Activated T-cell treated with anti-CD3 and anti-CD28 coated beads, Interleukin-2, amount 50 U/mL, for 1 hour (primary cell): ENCODE data around the gene TINAGL1.
A peak's percentile ranks its signal among the peaks of the same experiment; 100 is the strongest.

ENCODE experiments used
- DNase-seq: peaks from one replicate; pipeline ENCODE4 v3.0.0-alpha.2; 2020

The TINAGL1 gene

DNA sequence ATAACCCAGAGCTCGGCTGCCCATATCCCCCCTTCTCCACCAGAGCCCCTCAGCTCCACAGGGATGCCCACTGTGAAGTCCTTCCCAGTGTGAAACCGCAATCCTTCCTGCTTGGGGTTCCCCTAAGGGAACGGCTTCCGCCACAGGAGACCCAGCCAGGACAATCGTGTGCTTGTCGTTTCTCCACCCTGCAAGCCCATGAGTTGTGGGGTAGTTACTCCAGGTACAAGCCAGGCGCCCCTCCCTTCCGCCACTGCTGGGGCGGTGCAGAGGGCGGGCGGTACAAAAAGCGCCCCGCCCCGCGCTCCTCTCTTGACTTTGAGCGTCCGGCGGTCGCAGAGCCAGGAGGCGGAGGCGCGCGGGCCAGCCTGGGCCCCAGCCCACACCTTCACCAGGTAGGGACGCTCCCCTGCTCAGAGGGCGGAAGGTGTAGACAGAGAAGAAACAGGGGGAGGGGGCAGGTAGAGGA lies at the start of gene TINAGL1:
TINAGL1 (plus strand) TSS at position 315 of the 469 bp plus-strand sequence. CDS start 634 bp downstream, outside the sequence.
- DNase-seq = no peak

DNA sequence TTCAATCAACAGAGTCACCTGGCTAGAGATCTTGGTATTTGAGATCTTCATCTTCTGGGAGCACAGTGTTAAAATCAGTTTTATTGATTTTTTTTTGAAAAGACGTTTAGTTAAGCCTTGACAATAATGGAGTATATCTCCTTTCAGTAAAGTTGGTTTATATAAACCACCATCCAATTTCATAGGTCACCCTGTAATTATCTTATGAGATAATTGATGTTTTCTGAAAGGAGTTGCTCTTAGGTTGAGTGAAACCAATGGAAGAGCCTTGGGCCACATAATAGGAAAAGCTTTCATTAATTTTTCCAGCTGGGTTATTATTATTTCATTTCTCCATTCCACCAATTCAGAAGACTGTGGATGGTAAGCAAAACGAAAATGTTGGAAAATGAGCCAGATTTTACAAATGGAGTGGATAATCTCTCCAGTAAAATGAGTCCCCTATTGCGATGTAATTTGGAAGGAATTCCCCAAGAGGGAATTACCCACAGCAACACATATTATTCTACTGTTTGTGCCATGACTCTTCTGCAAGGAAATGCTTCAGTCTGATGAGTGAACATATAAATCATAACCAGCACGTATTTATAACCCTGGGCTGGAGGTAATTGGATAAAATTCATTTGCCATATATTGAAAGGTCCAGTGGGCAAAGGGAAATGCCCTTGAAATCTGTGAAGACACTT lies 46.2 kb upstream of the TINAGL1 start:
- no peak for DNase-seq

GRCh38 chr1:31531177-31531999 lies 44.9 kb upstream of the TINAGL1 start:
- DNase-seq = no peak

DNA sequence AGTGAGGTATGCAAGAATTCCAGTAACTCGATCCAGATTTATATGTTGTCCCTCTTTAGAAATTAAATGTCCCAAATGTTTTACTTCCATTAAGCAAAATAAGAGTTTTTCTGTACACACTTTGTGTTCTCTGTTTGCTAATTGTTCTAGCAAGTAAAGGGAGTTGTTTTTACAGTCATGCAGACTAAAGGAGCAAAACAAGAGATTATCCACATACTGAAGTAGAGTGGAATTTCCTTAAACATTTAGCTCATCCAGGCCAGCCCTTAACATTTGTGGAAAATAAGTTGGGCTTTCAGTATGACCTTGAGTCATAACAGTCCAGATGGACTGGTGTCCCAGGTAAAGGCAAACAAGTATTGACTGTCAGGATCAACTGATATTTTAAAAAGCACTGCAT lies 44.1 kb upstream of the TINAGL1 start:
- DNase-seq = no peak

DNA sequence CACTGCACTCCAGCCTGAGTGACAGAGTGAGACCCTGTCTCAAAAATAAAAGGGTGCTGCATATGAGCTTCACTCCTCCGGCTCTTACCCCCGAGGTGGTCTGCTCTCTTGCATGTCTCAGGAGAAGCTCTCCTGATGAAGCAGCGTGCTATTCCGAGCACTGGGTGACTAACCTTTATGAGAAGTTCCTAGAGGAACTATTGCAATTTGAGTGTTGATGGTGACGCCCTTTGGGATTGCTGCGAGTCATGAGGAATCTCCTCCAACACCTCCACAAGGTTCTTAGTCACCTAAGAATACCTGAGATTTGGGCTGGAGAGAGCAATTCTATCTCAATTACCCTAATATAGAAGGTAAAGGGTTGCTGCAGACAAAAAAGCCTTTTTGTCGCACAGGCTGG lies 40.8 kb upstream of the TINAGL1 start:
- DNase-seq = no peak

DNA sequence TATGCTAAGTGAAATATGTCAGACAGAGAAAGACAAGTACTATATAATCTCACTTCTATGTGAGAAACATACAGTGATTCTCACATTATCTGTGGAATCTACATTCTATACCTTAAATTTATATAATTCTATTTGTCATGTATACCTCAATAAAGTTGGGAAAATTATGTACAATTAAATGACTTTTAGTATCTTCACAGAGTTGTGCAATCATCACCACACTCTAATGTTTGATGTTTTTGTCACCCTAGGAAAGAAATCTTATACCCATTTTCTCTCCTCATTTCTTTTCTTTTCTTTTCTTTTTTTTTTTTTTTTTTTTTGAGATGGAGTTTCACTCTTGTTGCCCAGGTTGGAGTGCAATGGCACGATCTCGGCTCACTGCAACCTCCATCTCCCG lies 37.0 kb upstream of the TINAGL1 start:
- DNase-seq = no peak

DNA sequence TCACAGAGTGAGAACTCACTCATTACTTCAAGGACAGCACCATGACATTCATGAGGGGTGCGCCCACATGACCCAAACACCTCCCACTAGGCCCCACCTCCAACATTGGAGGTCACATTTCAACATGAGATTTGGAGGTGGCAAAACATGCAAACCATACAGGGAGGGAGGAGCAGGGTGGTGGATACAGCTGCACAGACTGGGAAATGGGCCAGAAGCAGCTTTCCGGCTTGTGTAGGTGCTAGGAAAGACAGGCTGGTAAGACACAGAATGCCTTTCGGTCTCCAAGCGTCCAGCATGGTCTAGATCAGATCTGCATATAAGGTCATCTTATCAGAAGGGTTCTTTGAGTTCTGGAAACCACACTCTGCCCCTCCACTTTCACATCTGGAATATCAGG lies 35.1 kb upstream of the TINAGL1 start:
- DNase-seq = no peak

DNA sequence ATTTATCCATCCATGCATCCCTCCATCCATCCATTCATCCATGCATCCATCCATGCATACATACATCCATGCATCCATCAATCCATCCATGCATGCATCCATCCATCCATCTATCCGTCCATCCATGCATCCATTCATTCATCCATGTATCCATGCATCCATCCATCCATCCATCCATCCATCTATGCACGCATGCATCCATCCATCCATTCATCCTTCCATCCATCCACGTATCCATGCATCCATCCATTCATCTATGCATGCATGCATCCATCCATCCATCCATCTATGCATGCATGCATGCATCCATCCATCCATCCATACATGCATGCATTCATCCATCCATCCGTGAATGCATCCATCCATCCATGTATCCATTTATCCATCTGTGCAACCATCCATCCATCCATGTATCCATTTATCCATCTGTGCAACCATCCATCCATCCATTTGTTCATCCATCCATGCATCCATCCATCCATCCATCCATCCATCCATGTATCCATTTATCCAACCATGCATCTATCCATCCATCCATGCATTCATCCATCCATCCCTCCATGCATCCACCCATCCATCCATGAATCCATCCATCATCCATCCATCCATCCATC lies 30.3 kb upstream of the TINAGL1 start:
- DNase-seq = no peak

DNA sequence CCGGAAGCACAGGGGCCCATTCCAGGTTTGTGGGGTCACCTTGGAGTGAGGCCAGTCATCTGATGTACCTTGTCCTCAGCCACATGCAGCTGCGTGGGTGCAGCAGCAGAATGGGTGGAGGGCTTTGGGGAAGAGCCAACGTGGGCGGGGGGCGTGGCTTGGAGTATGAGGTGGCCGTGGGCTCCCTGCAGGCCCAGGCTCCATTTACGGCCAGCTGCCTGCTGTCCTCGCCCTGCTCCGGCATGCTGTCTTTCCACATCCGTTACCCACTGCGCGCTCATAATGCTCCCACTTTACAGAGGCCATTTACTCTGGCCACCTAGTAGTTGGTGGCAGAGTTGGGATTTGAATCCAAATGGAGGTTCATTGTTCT lies 27.8 kb upstream of the TINAGL1 start:
- no peak for DNase-seq

DNA sequence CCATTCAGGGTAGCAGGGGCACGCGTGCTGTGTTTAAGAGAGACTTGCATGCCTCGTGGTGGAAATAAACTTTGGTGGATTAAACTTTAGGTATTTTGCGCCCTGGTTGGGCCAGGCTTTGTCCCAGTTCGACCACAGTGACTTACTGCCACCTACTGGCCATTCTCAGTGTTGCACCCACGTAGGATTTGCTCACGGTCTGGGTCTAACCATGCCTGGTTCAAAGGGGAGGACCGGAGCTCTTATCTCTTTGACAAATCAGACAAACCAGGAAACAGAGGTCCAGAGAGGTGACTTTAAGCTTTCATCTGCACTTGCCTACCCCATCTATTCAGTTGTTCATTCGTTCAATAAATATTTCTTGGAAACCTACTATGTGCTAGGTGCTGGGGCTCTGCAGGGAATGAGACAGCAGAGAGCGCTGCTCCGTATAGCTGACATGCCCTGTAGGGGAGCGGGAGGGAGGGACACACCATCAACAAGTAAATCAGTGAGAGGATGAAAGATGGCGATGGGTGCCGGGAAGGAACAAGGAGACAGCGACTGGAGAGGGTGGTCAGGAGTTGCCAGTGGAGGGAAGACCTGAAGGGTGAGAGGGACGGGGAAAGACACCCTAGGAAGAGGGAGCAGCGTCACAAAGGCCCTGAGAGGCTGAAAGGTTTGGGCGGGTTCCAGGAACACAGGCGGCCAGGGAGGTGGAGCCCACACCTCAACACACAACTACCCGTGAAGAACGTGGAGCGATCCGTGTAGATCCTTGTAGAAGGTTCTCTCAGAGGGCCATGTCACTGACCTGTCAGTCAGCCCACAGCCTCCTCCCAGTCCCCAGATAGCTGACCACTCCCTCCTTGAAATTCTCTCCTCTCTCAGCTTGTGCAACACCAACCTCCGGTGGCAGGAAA lies 27.2 kb upstream of the TINAGL1 start:
- DNase-seq = peak; percentile 87

- no peak for DNase-seq
Observed at GRCh38 chr1:31549809-31550620, 26.3 kb upstream of the TINAGL1 start.

GRCh38 chr1:31551208-31551607 lies 25.1 kb upstream of the TINAGL1 start:
- DNase-seq = no peak

GRCh38 chr1:31552489-31552888 lies 23.8 kb upstream of the TINAGL1 start:
- DNase-seq = no peak

- DNase-seq = no peak
Observed at GRCh38 chr1:31556481-31557006, 19.8 kb upstream of the TINAGL1 start.

GRCh38 chr1:31559715-31560114 lies 16.6 kb upstream of the TINAGL1 start:
- DNase-seq = no peak

DNA sequence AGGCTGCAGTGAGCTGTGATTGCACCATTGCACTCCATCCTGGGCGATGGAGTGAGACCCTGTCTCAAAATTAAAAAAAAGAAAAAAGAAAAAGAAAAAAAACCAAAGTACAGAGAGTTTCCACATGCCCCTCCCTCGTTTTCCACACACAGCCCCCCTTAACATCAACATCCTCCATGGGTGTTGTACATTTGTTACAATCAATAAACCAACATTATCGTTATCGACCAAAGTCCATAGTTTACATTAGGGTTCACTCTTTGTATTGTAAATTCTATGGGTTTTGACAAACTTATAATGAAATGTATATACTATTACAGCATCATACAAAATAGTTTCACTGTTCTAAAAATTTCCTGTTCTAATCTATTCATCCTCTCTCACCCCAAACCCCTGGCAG lies 15.9 kb upstream of the TINAGL1 start:
- no peak for DNase-seq

DNA sequence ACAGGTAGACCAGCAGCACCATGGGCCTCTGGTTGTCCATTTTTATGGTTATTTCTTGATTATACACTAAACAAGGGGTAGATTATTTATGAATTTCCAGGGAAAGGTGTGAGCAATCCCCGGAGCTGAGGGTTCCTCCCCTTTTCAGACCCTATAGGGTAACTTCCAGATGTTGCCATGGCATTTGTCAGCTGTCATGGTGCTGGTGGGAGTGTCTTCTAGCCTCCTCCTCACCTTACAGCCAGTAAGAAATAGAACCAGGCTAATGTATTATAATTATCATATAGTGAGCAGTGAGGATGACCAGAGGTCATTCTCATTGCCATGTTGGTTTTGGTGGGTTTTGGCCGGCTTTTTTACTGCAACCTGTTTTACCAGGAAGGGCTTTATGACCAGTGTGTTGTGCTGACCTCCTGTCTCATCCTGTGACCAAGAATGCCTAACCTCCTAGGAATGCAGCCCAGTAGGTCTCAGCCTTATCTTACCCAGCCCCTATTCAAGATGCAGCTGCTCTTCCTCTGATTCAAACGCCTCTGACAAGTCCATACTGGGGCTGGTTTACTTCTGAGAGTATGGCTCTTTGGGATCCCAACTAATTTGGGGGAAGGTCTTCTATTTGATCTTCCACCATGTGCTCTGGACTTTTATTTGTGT lies 13.5 kb upstream of the TINAGL1 start:
- no peak for DNase-seq

GRCh38 chr1:31564606-31564989 lies 11.7 kb upstream of the TINAGL1 start:
- DNase-seq = no peak

DNA sequence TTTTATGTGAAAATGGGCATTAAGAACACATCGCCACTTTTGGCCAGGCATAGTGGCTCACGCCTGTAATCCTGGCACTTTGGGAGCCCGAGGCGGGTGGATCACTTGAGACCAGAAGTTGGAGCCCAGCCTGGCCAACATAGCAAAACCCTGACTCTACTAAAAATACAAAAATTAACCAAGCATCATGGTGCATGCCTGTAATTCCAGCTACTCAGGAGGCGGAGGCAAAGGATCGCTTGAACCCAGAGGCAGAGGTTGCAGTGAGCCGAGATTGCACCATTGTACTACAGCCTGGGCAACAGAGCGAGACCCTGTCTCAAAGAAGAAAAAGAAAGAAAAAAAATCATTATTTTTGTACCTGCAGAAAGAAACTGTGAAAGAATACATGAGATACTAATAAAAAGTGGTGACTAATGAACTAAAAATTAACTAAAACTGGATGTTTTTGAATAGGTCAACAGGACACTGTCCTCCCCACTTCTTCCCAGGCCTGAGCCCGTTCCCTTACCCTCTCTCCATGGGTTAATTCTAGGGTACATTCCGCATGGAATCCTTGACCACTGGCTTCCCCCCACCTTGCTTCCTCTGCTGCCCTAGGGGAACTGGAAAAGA lies 8.3 kb upstream of the TINAGL1 start:
- no peak for DNase-seq

DNA sequence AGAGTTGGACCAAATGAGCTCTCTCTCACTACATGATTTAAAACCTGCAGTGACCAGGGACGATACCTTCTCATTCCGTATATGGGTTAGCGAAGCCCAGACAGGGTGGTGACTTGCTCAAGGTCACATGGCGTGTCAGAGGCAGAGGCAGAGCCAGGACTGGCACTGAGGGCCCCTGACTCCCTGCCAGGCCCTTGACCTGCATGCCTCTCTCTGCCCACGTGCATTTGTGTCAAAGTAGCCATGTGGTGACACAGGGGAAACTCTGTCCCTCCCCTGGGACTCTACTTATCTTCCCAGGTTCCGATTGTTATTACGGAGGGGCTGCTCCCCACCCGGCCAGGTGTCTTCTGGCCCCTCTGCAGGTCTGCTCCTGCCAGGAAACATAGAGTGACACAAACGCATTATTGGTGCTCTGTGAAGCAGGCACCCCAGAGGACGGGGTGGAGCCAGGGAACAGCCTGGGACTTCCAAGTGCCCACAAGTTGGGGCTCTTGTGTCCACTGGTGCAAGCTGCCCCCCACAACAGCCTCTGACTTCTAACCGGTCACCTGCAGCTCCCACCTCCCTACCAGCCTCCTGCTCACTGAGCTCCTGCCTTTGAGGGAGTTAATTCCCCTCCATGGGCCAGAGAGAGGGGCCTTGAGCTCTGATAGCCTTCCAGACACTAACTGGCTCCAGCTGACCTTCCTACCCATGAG lies 7.3 kb upstream of the TINAGL1 start:
- DNase-seq = no peak
